GM20000 (cell line): ENCODE data around the gene IQGAP3.

ENCODE experiments used
- DNase-seq: peaks from one replicate; pipeline ENCODE4 v3.0.0; 2012; ENCODE audit warnings: low spot score
- CTCF ChIP-seq: IDR thresholded peaks from 2 replicates; pipeline ENCODE4 v1.5.1; 2012; ENCODE audit warnings: mild to moderate bottlenecking, control low read depth; ENCODE audit errors: extremely low read depth, missing control alignments

The IQGAP3 gene

GRCh38 chr1:156537027-156537426 is 35.3 kb downstream of the IQGAP3 start:
- no peak for DNase-seq
- no peak for TF ChIP-seq CTCF

DNA sequence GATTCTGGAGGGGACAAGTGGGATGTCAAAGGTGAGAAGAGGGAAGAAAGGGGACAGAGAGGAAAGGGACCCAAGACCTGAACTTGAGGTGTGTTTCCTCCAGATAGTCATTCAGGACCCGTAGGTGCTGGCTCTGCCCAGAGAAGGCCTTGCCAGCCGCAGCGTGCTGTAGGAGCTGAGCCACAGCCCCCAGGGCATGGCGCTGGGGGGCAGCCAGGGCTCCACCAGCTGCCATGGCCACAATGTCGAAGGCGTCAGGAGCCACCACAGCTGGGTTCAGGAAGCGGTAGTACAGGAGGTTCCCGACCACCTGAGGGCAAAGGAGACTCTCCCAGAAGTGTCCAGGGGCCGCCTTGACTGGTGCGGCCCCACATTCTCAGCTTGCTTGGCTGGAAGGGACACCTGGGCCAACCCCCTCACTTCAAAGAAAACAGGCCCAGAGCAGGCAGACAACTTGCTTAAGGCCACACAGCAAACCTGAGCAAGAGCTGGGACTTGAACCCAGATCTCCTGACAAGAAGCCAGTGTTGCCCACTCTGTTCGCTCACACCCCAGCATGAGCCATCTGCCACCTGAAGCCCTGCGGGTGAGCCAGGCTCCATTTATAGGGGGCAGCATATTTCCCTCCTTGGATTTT is 37.8 kb downstream of the IQGAP3 start:
- no peak for TF ChIP-seq CTCF
- DNase-seq, result no peak

- DNase-seq, result no peak
- no peak for TF ChIP-seq CTCF
These were observed 38.7 kb downstream of the IQGAP3 start for GRCh38 chr1:156533568-156534220.

GRCh38 chr1:156532374-156532773 is 40.0 kb downstream of the IQGAP3 start:
- DNase-seq, result no peak
- TF ChIP-seq CTCF, result no peak

GRCh38 chr1:156530006-156530405 is 42.4 kb downstream of the IQGAP3 start:
- DNase-seq, result no peak
- TF ChIP-seq CTCF, result no peak

- DNase-seq, result no peak
- no peak for TF ChIP-seq CTCF
These were observed 43.4 kb downstream of the IQGAP3 start for GRCh38 chr1:156528875-156529425.

DNA sequence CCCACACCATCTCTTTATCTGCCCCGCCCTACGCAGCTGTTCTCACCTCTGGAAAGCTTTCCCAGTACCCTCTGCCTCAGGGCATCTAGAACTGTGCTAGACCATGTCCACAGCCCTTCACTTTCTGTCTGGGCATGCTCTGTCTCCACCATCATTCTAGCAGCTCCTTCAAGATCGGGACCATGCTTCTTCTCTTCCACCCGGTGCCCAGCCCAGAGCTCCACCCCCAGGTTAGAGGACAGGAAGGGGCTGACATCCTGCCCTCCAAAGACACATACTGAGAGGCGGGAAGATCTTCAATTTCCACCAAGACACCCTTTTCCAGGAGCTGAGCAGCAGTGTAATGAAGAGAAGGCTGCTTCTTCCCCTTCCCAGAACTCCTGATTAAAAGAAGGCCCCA is 44.1 kb downstream of the IQGAP3 start:
- TF ChIP-seq CTCF, result no peak
- DNase-seq, result no peak
